ENCODE results near the gene SELENOS.

GRCh38 chr15:101266034-101266433, 11.3 kb downstream of the SELENOS start:
- no peak for TF ChIP-seq CTCF (IDR thresholded peaks at IDR 0.05; ENCODE audit: poor library complexity)
- no peak for TF ChIP-seq EZH2phosphoT487 (IDR thresholded peaks at IDR 0.05; ENCODE audit: low read depth, severe bottlenecking, unreplicated experiment)

Measured in hepatocyte (in vitro differentiated cells).